MCF 10A (cell line): ENCODE results near the gene FAM170B. TPM values are rescaled to one million over a fixed set of nuclear protein-coding genes. Genes with fewer than 3 reads are reported as not detected.

Experiments used
- BruUV-seq: library from RNA; stranded (reverse); fragments of 400-500 nt; replicated peaks from 2 replicates; lab custom pipeline; 2021; lab: Mats Ljungman, UMichigan
- CTCF ChIA-PET: fragments of 300-600 bp; sonication (Branson Sonifier 250); formaldehyde crosslinking; extraction: SDS; loops from one replicate; lab custom pipeline; 2021; ENCODE audit warnings: antibody characterized with exemption, inconsistent platforms; lab: Yijun Ruan, JAX
- POLR2A ChIA-PET: fragments of 300-600, 350-650 bp; sonication (Branson Sonifier 250); formaldehyde crosslinking; extraction: SDS; loops from one replicate; lab custom pipeline; 2020; ENCODE audit warnings: antibody characterized with exemption, inconsistent platforms; lab: Yijun Ruan, JAX
- DNase-seq: peaks from one replicate; pipeline ENCODE4 v3.0.0-alpha.2; 2018; ENCODE audit not compliant: unreplicated experiment
- H3K27ac Mint-ChIP-seq: one replicate; pipeline ENCODE4 v1.8.0; 2022; ENCODE audit warnings: mild to moderate bottlenecking, low read depth, mixed read lengths; ENCODE audit not compliant: unreplicated experiment
- H3K27me3 Mint-ChIP-seq: one replicate; pipeline ENCODE4 v1.8.0; 2022; ENCODE audit warnings: mixed read lengths; ENCODE audit not compliant: insufficient read depth, unreplicated experiment
- H3K36me3 Mint-ChIP-seq: one replicate; pipeline ENCODE4 v1.8.0; 2022; ENCODE audit warnings: mild to moderate bottlenecking, moderate library complexity, mixed read lengths; ENCODE audit not compliant: insufficient read depth, unreplicated experiment
- H3K4me1 Mint-ChIP-seq: one replicate; pipeline ENCODE4 v1.8.0; 2022; ENCODE audit warnings: mixed read lengths; ENCODE audit not compliant: insufficient read depth, unreplicated experiment
- H3K4me3 Mint-ChIP-seq: one replicate; pipeline ENCODE4 v1.8.0; 2022; ENCODE audit warnings: mild to moderate bottlenecking, moderate library complexity, mixed read lengths; ENCODE audit not compliant: unreplicated experiment
- H3K9me3 Mint-ChIP-seq: one replicate; pipeline ENCODE4 v1.8.0; 2022; ENCODE audit warnings: mixed read lengths; ENCODE audit not compliant: unreplicated experiment
- intact Hi-C: fragments of 100-400 bp; cut with micrococcal nuclease; formaldehyde crosslinking; loops from 2 replicates; pipeline ENCODE4 v1.14.1; 2022
- total RNA-seq: library from RNA; stranded (reverse); gene quantifications from 2 replicates; pipeline ENCODE4 v1.2.3, GENCODE V29; 2022
- TF ChIP-seq, protein P1 (sequence below): fragments of 200-600 bp; IDR thresholded peaks from one replicate; pipeline ENCODE4 v1.8.0; 2022; ENCODE audit warnings: antibody characterized with exemption, mild to moderate bottlenecking; ENCODE audit not compliant: unreplicated experiment

FAM170B gene
- total RNA-seq, 1 experiment from 2014 or later = not detected

DNA sequence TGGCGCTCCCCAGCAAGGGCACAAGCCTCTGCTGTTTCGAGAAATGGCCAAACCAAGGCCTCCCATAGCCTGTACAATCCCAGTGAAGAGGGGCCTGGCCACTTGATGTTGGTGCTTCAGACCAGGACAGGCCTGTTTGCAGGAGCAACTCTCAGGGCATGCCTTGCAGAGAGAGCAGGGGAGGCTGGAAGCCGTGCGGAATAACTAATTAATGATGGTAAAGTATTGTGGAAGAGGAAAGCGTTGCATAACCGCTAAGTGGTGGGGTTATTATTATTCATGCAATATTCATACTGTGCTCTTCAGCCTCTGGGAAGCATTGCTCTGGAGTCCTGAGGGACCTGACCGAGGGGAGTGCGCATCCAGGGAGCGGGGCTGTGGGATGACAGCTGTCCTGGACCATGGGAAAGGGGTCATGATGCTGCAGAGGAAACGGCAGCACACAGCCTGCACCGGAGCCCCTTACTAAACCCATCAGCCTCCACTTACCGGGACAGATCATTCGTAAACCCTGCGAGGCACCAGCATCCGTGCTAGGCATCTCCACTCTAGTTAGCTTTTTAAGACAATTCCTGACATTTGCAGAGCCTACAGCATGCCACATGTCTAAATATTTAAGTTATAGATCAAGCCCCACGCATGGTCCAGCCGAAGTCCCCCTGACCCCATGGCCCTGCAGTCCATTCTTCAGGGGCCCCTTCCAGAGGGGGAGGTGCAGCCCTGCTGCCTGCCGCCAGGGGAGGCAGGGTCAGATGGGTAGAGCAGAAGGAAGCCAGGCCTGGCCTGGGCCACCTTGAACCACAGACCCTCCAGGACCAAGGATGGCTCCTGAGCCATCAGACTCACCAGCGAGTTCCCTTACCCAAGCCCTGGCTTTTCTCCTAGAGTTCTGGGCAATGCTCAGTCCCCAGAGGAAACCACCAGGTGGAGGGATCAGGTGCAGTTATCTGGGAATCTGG lies 42.8 kb upstream of the FAM170B start:
- POLR2A ChIA-PET = no interaction called here
- intact Hi-C loops = no loop called here
- CTCF ChIA-PET = no interaction called here
- DNase-seq = no peak
- no TSS peak for BruUV-seq
- Mint-ChIP-seq H3K36me3 (no peaks in the 10 kb centered on the region), H3K27me3 (peaks cover 11% of the 10 kb centered on the region), H3K27ac (peak overlapping the region; percentile 47), H3K4me1 (peaks cover 5% of the 10 kb centered on the region), H3K4me3 (no peak overlapping the region), H3K9me3 (no peaks in the 10 kb centered on the region)
- TF ChIP-seq, protein P1, sequence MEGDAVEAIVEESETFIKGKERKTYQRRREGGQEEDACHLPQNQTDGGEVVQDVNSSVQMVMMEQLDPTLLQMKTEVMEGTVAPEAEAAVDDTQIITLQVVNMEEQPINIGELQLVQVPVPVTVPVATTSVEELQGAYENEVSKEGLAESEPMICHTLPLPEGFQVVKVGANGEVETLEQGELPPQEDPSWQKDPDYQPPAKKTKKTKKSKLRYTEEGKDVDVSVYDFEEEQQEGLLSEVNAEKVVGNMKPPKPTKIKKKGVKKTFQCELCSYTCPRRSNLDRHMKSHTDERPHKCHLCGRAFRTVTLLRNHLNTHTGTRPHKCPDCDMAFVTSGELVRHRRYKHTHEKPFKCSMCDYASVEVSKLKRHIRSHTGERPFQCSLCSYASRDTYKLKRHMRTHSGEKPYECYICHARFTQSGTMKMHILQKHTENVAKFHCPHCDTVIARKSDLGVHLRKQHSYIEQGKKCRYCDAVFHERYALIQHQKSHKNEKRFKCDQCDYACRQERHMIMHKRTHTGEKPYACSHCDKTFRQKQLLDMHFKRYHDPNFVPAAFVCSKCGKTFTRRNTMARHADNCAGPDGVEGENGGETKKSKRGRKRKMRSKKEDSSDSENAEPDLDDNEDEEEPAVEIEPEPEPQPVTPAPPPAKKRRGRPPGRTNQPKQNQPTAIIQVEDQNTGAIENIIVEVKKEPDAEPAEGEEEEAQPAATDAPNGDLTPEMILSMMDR = no peak

DNA sequence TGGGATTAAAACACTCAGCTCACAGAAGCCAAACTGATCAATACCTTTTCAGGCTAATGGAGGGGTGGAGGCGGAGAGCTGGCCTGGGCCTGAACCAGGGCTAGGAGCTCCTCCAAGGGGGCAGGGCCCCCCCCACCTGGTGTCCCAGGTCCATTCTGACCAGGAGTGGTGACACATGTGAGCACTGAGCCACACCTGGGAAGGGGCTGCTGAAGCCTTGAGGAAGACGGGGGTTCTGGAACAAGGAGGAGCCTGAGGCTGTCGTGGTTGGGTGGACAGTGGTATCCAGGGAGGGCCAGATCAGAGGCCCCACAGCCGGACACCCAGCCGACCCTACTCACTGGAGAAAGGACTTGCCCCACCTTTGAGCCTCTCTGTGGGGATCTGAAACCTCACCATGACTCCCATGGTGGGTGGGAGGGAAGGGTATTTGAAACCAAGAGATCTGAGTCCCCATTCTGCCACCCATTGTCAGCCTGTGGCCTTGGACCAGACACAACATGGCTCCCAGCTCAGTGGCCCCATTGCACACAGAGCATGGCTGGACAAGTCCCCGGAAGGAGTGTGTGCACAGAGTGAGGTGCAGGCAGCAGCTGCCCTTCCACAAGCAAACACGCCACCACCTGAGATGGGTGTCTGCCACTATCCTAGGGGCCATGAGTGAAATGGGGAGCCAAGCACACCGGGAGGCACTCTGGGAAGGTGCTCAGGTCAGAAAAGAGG lies 41.9 kb upstream of the FAM170B start:
- POLR2A ChIA-PET = no interaction called here
- H3K4me1 Mint-ChIP-seq = peaks cover 5% of the 10 kb centered on the region

DNA sequence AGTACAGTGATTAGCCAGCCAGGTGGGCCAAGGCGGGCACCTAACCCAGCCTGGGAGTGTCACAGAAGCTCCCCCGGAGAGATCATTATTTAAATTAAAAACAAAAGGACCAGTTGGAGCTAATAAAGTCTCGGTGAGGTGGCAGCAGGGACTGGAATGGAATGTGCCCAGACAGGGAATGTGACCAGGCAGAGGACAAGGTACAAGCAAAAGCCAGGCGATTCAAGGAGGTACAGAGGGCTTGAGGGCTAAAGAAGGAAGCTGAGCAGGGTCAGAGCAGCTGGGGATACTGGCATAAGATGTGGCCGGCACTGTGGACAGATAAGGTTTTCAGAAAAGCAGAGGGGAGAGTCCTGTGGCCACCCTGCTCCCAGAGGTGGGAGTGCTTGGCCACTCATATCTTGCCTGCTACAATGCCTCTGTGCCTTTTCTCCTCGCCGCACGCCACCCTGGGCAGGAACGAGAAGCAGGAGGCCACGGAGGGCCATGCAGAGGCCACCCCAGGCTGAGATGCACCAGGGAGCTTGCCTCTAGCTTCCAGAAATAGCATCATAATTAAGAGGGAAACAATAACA lies 41.2 kb upstream of the FAM170B start:
- Mint-ChIP-seq H3K27ac (no peak overlapping the region), H3K9me3 (no peaks in the 10 kb centered on the region), H3K27me3 (no peaks in the 10 kb centered on the region), H3K4me1 (peaks cover 5% of the 10 kb centered on the region), H3K36me3 (no peaks in the 10 kb centered on the region), H3K4me3 (no peak overlapping the region)
- intact Hi-C loops = no loop called here
- CTCF ChIA-PET = interaction anchor here (0.5 to 4.1 kb wide), 4 partner anchors 10 to 233 kb away, joined by 3 to 21 read pairs (median 4); no protein-coding TSS in a partner anchor
- TF ChIP-seq, protein P1 = no peak
- DNase-seq = no peak
- POLR2A ChIA-PET = interaction anchor here (0.6 kb wide), 1 partner anchor 192 kb away, joined by 4 read pairs; no protein-coding TSS in a partner anchor
- no TSS peak for BruUV-seq

More for the DNA sequence above, 41.9 kb upstream of the FAM170B start:
- no peak for DNase-seq
- H3K27me3 Mint-ChIP-seq = peaks cover 3% of the 10 kb centered on the region
- H3K36me3 Mint-ChIP-seq = no peaks in the 10 kb centered on the region
- no peaks in the 10 kb centered on the region for H3K9me3 Mint-ChIP-seq
- H3K4me3 Mint-ChIP-seq = no peak overlapping the region
- TF ChIP-seq, protein P1 = no peak
- H3K27ac Mint-ChIP-seq = no peak overlapping the region
- CTCF ChIA-PET = interaction anchor here (0.5 to 4.1 kb wide), 4 partner anchors 9 to 233 kb away, joined by 3 to 21 read pairs (median 4); no protein-coding TSS in a partner anchor
- no TSS peak for BruUV-seq
- intact Hi-C loops = no loop called here
